Fibroblast of skin of right quadriceps (primary cell): ENCODE data around the gene RAB27A.
A peak's percentile ranks its signal among the peaks of the same experiment; 100 is the strongest.
"Not testable (repeated sequence)": the region's sequence is repeated elsewhere in the genome, so short reads cannot be mapped to it uniquely, and the experiment has no call there.

Experiments
- DNase-seq: peaks from one replicate; pipeline ENCODE4 v3.0.0-alpha.2; 2013

RAB27A gene

GRCh38 chr15:55281517-55282228 lies 7.9 kb downstream of the RAB27A start:
- no peak for DNase-seq

GRCh38 chr15:55280589-55280988 lies 9.0 kb downstream of the RAB27A start:
- peak; percentile 23 for DNase-seq

- DNase-seq = peak; percentile 77
Measured at GRCh38 chr15:55279746-55280351, 9.8 kb downstream of the RAB27A start.

- DNase-seq = no peak
Measured at GRCh38 chr15:55279100-55279745, 10.4 kb downstream of the RAB27A start.

- no peak for DNase-seq
Measured at GRCh38 chr15:55277715-55278114, 11.9 kb downstream of the RAB27A start.

GRCh38 chr15:55277116-55277564 lies 12.5 kb downstream of the RAB27A start:
- peak; percentile 71 for DNase-seq

- no peak for DNase-seq
Measured at GRCh38 chr15:55276324-55276723, 13.3 kb downstream of the RAB27A start.

- DNase-seq = no peak
Measured at GRCh38 chr15:55270291-55270690, 19.3 kb downstream of the RAB27A start.

- no peak for DNase-seq
Measured at GRCh38 chr15:55268176-55268695, 21.4 kb downstream of the RAB27A start.

- peak; percentile 81 for DNase-seq
Measured at GRCh38 chr15:55267401-55268175, 22.0 kb downstream of the RAB27A start.

GRCh38 chr15:55266547-55266946 lies 23.1 kb downstream of the RAB27A start:
- no peak for DNase-seq

GRCh38 chr15:55260562-55261131 lies 29.0 kb downstream of the RAB27A start:
- no peak for DNase-seq

- no peak for DNase-seq
Measured at GRCh38 chr15:55257938-55258337, 31.7 kb downstream of the RAB27A start.

- no peak for DNase-seq
Measured at GRCh38 chr15:55257012-55257670, 32.5 kb downstream of the RAB27A start.

- no peak for DNase-seq
Measured at GRCh38 chr15:55256281-55257011, 33.2 kb downstream of the RAB27A start.

- DNase-seq = no peak
Measured at GRCh38 chr15:55255714-55256113, 33.9 kb downstream of the RAB27A start.

GRCh38 chr15:55254916-55255679 lies 34.5 kb downstream of the RAB27A start:
- DNase-seq = no peak

- peak; percentile 63 for DNase-seq
Measured at GRCh38 chr15:55253580-55253979, 36.0 kb downstream of the RAB27A start.

GRCh38 chr15:55252201-55252600 lies 37.4 kb downstream of the RAB27A start:
- not testable (repeated sequence) for DNase-seq

GRCh38 chr15:55250941-55251340 lies 38.7 kb downstream of the RAB27A start:
- no peak for DNase-seq

- peak; percentile 77 for DNase-seq
Measured at GRCh38 chr15:55250392-55250791, 39.2 kb downstream of the RAB27A start.
